ENCODE measurements around the gene TMEM151A. TPM values are rescaled to one million over a fixed set of nuclear protein-coding genes. Genes with fewer than 3 reads are reported as not detected.

TMEM151A gene
- total RNA-seq, 1 donor from 2014 or later: not detected

DNA sequence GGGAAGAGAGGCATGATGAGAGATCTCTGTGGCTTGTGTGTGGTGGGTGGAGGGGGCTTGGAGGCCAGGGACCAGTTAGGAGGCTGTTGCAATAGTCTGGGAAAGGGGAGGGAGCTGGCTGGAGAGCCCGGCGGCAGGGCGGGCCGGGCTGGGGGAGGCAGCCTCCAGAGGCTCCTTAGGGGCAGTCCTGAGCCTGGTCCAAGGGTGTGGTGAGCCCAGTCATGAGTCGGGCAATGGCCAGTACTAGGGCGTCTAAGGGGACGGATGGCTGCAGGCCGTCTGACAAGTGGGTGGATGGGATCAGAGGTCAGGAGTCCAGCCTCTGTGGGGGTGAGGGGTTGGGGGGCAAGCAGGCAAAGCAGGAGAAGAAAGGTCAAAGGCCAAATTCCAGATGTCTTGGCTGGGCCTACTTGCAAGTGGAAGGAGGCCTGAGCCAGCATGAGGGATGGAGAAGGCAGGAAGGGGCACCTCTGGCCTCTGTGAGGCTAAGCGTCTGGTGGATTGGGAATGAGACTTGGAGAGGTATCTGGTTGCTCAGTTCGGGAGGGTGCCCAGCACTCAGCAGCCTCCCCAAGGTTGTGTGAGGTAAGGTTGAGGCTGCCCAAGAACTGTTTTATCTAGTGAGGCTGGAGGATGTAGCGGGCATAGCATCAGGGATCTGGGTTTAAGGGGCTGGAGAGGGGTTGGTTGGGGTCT, 31.2 kb downstream of the TMEM151A start:
- DNase-seq (ENCODE audit: low read depth in 2 of 2): no peak

DNA sequence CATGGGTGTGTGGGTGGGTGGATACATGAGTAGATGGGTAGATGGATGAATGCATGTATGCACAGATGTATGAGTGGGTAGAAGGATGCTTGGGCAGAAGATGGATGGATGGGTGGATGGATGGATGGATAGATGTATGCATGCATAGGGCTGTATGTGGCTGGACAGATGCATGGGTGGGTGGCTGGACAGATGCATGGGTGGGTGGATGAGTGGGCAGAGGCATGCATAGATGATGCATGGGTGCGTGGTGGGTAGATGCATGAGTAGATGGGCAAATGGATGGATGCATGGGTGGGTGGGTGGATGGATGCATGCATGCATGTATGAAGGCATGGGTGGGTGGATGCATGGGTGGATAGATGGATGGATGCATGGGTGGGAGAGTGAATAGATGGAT, 32.0 kb downstream of the TMEM151A start:
- no peak for DNase-seq (ENCODE audit: low read depth in 2 of 2)

DNA sequence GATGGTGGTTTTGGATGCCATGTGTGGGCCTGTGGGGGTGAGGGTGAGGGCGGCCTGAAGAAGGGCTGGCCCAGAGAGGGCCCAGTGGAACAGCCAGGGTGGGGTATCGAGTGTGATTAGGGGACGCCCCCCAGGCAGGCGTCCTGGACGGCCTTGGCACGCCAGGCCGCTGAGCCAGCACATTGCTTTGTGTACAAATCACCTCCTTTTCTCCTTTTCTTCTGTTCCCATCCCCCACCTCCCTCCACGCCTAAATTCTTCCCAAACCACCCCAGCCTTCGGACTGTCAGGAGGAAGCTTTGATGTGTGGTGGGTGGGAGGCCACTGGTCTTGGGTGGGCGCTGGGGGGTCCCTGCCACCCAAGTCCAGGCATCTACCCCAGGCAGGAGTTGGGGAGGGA, 33.0 kb downstream of the TMEM151A start:
- no peak for DNase-seq (ENCODE audit: low read depth in 2 of 2)

DNA sequence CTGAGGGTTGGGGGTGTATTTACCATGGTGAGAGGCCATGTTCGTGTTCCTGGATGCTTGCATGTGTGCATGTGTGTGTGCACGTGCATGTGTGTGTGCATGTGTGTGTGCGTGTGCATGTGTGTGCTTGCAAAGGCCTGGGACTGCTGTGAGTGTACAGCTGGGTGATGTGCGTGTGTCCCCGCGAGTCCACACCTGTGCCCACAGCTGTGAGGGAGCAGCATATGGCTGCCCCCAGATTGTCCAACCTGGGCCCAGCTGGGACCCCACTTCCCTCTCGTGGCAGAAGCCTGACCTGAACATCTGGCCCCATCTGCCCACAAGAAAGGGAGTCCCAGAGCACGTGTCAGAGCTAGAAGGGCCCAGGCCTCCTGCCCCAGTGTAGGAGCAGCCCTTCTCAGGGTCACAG, 33.6 kb downstream of the TMEM151A start:
- no peak for DNase-seq (ENCODE audit: low read depth in 2 of 2)

DNA sequence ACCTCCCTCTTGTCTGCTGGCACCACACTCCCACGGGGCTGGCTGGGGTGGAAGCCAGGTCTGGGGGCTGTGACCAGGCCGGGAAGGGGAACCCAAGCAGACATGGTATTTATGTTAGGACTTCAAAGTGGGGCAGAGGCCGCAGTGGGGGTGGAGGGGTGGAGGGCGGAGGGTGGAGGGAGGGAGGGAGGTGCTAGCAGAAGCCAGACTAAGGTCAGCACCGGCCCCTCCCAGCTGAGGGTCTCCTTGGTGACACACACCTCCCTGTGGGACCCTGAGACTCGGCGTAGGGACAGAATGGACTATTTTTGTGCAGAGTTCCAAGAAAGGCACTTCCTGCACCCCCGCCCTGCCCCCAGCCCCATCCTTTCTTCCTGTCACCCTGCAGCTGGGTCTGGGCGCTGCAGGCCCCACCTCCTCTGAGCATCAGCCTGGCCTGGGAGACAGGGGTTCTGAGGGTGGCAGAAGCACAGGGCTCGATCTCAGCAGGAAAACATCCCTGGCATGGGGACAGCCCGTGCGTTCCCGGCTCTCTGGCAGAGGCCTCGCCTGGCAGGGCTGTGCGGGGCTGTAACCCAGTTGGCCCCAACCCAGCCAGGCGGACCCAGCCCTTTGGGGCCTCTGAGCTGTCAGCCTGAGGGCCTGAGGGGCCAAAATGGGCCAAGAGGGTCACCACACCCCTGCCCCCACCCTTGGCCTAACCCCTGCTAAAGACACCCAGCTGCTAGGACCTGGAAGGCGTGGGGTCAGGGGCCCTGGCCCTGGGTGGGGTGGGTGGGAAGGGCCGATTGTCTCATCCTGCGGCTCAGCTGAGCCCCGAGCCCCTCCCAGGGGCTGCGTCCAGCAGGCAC, 34.8 kb downstream of the TMEM151A start:
- DNase-seq (ENCODE audit: low read depth in 2 of 2): no peak

DNA sequence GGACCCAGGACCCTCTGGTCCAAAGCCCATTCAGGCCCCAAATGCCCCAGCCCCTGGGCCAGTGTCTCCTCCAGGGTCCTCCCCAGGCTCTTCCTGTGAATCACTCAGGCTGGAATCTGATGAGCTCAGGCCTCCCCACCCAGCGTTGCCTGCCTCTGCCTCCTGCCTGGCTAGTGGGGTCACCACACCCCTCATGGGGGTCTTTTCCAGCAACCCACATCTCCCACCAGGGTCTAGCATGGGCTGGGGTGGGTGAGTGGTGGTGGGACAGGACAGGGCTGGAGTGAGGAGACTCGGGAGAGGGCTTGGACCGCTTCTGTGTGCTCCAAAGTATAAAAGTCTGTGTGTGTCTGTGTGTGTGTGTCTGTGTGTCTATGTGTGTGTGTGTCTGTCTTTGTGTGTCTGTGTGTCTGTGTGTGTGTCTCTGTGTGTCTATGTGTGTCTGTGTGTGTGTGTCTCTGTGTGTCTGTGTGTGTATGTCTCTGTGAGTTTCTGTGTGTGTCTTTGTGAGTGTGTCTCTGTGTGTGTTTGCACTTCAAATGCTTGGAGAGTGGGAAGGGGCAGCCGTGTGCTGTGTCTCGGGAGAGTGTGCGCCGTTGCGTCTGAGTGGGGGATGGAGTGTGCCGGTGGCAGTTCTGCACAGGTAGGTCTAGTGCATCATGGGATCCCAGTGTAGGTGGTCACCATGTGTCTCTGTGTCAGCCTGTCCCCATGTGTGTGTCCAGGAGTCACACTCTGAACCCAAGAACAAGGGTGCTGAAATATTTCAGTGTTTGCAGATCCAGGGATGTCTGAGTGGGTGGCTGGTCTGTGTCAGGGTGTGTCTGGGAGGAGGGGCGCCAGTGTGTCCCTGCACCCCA, 35.7 kb downstream of the TMEM151A start:
- DNase-seq (ENCODE audit: low read depth in 2 of 2): peak in 1 of 2 donors; percentile 37

DNA sequence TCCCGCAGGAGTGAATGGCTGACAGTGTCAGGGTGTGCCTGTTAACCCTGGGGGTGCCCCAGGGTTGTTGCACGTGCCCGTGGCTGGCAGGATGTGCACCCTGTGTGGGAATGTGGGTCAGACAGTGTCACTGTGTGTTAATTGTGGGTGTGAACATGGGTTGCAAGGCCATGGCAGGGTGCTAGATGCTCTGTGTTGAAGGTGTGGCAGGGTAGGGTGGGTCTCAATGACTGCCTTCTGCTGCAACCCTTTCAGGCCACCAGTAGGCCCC, 36.3 kb downstream of the TMEM151A start:
- no peak for DNase-seq (ENCODE audit: low read depth in 2 of 2)

DNA sequence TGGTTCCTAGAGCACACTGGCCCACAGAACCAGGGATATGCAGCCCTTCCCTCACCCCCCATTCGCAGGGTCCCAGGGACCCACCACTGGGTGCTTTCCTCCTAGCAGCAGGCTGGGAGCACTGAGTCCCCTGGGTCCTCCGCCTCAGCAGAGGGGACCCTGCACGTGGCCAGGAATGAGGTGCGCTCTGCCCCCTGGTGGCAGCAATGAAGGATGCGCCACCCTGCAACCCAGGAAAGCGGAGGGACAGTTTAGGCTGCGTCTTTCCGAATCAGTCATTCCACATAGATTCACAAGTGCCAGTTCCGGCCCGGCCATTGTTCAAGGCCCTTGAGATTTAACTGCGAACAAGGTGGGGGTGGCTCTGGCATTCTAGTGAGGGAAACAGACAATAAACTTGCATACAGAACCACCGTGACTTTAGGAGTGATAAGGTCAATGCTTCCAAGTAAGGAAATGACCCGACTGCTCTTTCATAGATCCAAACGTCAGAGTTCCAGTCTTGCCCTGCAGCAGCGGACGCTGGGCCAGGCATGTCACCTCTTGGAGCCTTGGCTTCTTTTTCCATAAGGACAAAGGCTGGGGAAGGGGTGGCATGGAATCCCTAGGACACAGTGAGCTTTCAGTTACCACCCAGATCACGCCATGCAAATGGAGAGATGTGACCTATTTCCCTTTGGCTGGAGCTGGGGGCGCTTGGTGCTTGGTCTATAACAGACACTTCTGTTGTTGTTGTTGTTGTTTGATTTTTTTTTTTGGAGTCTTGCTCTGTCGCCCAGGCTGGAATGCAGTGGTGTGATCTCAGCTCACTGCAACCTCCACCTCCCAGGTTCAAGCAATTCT, 36.8 kb downstream of the TMEM151A start:
- peak; percentile 69 to 79 for DNase-seq (ENCODE audit: low read depth in 2 of 2)

DNA sequence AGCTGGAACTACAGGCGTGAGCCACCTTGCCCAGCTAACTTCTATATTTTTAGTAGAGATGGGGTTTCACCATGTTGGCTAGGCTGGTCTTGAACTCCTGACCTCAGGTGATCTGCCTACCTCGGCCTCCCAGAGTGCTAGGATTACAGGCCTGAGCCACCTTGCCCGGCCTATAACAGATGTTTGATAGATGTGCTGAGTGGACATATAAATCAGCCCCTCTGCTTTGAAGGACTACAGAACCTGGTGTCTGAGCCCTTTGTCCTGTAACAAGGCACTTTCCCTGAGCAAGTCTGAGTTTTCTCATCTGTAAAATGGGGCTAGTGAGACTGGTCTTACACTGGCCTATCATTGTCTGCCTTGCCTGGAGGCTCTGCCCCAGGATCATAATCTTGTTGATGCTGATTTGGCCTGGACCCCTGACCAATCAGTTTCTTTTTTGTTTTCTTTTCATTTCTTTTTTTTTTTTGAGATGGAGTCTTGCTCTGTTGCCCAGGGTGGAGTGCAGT, 37.5 kb downstream of the TMEM151A start:
- no peak for DNase-seq (ENCODE audit: low read depth in 2 of 2)

DNA sequence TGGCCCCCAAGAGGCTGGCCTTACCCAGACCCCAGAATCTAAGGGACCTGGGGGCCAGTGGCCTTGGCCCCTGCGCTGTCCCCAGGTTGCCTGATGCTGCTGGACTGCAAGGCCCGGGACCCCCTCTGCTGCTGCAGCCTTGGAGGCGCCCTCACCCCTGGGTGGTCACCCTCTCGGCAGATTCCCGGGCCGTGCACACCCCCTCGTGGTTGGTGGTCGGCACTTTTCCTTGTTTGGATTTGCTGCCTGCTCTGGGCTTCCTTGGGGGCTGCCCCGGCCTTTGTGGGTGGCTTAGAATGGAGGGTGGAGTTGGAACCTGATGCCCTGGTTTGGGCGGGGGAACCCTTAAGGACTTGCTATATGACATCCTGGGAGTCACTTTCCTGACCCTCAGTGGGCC, 39.2 kb downstream of the TMEM151A start:
- DNase-seq (ENCODE audit: low read depth in 2 of 2): no peak

DNA sequence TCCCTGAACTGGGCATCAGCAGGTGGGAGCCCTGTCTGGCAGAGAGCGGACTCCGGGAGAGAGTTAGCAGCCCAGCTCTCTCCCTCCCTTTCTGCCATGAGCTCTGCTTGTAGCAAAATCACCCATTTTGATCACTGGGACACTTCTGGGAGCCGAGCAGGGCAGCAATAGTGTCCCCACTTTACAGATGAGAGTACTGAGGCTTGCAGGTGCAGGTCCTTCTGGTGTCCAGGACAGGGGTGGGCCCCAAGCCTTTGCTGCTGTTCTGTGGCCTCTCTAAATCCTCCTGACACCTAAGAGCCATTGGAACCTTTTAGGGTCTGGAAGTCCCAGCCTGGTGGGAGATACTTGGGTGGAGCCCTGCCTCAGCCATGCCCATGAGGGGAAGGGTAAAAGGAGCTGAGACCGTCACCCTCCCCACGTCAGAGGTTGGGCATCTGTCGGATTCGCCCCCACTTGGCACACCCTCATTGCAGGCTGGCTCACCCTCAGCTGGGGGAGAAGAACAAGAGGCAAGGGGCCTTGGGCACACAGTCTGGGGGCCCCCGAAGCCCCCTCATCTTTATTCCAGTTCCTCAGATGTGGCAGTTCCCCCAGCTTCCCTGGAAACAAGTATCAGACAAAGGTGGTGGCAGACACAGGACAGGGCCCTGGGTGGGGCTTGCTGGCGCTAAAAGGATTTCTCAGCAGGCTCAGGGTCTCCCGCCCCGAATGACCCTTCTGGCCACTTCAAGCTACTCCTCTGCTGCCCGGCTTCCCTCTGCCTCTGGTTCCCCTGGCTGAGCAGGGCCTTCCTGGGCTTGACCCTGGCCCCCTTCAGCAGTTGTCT, 40.1 kb downstream of the TMEM151A start:
- DNase-seq (ENCODE audit: low read depth in 2 of 2): no peak

DNA sequence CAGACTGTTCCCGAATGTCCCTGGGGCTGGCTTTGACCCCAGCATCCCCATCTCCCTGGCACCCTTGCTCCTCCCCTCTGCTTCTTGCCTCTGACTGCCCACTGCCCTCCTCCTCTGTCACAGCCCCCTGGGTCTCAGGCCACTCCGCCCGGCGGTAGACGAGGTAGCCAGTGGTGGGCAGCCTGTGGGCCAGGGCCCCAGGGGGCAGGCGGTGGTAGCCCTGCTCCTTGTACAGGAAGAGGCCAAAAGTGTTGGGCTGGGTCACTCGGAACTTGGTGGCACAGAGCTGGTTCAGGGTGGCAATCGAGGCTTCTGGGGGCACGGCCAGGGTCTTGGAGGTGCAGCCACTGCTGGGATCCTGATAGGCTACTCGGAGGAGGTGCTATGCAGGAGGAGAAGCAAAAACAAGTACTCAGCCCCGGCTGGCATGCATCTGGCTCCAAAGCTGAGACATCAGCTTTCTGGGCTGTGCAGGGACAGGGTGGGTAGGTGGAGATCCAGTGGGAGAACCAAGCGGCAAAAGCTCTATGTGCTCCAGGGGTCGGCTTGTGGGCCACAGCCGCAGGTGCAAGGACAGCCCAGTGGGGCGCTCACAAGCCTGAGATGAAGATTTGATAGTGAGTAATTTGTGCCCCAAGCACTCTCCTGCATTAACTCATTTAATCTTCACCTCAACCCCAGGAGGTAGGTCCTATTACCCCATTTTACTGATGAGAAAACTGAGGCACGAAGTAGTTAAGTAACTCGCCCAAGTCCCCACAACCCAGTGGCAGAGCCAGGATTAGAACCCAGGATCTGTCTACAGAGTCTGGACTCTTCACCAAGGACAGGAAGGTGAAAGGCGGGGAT, 40.9 kb downstream of the TMEM151A start:
- DNase-seq (ENCODE audit: low read depth in 2 of 2): no peak

DNA sequence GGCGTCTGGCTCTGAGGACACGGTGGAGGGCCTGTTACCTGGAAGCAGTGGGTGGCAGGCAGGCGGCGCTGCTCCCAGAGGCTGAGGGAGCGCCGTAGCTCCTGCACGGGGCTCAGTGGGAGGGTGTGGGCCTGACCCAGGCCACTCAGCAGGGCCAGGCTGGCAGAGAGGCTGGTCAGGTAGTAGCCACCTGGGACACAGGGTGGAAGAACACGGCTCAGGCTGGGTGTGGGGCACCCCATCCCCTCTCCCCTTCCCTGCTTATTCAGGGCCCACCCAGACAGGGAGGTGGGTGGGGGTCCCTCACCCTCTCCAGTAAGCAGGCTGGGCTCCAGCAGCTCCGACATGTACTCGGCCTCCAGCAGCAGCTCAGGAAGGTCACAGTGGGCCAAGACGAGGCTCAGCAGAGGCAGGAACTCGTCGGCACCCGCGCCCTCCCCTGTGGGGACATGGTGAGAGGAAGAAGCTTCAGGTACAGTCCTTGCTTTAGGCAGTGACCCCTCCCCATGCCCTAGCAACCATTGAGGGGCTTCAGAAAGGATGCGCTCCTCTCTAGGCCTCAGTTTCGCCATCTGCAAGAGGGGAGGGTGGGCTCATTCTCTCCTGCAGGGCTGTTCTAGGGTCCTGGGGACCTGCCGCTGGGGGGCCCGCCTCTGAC, 41.7 kb downstream of the TMEM151A start:
- no peak for DNase-seq (ENCODE audit: low read depth in 2 of 2)

DNA sequence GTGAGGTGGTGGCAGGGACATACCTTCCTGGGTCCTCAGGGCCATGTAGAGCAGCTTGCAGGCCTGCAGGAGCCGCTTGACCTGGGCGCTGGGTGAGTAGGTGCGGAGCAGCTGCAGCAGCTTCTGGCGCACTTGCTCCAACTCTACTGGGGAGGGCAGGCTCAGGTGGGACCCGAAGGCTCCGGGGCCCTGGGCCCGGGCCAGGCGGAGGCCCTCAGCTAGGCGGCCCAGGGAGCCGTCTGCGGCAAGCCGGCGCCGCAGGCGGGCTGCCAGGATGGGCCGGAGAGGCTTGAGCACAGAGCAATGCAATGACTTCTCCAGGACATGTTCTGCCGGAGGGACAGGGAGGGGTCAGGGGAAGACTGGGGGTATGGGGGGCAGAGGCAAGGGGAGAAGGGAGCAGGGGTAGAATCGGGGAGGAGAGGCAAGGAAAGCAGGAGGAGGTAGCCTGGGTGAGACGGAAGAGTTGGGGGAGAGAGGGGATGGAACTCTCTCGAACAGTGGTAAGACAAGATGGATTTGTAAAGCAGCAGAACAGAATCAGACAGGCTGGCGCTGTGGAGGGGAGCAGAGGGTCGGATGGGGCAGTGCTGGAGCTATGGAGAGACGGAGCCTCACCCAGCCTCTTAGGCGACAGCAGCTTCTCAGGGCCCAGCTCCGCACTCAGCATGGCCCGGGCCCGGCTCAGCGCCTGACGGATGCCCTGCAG, 42.4 kb downstream of the TMEM151A start:
- DNase-seq (ENCODE audit: low read depth in 2 of 2): no peak

DNA sequence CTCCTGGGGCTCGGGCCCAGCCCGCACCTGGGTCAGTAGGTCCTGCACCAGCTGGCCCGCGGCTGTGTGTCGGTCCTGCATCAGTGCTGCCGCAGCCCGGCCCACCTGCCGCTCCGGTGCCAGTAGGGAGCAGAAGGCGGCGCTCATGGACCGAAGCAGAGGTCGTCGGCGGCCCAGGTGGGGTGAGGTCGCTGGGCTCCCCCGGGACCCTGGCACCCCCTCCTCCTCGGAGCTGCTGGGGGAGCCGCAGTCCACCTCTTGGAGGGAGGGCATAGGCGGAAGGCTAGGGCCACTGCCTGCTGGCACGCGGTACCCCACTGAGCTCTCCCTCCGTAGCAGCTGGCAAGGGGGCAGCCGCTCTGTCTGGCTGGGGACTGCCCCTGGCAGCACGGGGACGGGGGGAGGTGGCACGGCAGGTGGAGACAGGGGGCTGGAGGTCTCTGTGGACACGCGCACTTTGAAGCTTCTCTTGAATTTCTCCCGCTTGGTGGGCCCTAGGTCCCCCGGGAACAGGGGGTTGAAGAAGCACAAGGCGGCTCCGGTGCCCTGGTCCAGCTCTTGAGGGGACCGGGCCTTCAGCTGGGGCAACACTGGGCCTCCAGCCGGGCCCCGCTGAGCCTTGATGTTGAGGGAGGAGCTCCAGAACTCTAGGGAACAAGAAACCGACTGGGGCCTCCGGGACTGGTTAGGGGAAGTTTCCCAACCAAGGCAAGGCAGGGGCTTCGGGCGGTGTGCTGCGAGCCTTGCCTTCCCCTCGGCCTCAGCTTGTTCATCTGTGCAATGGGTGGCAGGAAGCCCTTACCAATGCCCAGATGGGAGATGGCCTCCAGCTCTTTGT, 43.1 kb downstream of the TMEM151A start:
- DNase-seq (ENCODE audit: low read depth in 2 of 2): no peak

DNA sequence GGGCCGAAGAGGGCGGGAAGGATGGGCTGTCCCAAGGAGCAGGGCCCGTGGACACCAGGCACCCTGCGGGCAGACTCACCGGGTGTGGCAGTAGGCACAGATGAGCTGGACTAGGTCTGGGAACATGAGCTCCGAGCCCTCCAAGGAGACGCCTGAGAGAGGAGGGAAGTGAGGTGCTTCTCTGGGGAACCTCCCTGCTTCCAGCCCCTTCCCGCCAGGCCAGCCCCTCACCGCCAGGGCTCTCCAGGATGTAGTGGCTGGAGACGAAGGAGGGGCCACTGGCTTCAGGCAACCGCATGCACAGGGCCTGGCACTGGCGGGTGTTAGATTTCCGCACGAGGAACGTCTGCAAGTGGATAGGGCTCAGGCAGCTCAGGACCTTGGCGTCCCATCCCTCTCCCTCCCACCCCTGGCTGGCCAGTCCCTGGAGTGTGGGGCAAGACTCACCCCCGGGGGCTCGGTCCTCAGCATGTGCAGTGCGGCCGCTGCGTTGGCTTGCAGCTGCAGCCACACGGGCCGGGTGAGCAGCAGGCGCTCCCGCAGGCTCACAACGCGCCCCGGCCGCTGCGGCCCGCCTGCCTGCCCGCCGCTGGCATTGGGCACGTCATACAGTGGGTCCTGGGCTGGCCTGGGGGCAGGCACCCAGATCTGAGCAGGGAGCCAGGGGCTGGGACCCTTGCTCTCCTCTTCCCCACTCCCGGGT, 44.0 kb downstream of the TMEM151A start:
- DNase-seq (ENCODE audit: low read depth in 2 of 2): peak; percentile 50 to 70
